NOMO-1 treated with DMSO at 0.1 percent for 48 hours (cell line): ENCODE data around the gene SGCA.

Source experiments
- DNase-seq: peaks from one replicate; lab custom pipeline; 2025; ENCODE audit not compliant: unreplicated experiment; lab: John Stamatoyannopoulos, UW

The SGCA gene

GRCh38 chr17:50149091-50149416 is 16.8 kb upstream of the SGCA start:
- DNase-seq: no peak

- DNase-seq: peak; percentile 37
Observed at GRCh38 chr17:50149417-50150353, 16.1 kb upstream of the SGCA start.

- no peak for DNase-seq
Observed at GRCh38 chr17:50150354-50151040, 15.3 kb upstream of the SGCA start, which contains the start of gene PPP1R9B. Gene PPP1R9B (minus strand): TSS chr17:50150677. CDS start chr17:50150513, 164 bp downstream.

GRCh38 chr17:50151041-50151936 is 14.5 kb upstream of the SGCA start:
- peak; percentile 91 for DNase-seq

GRCh38 chr17:50151937-50152547 is 13.8 kb upstream of the SGCA start:
- peak; percentile 67 for DNase-seq

- no peak for DNase-seq
Observed at GRCh38 chr17:50152736-50153135, 13.1 kb upstream of the SGCA start.

- DNase-seq: no peak
Observed at GRCh38 chr17:50153650-50154575, 11.9 kb upstream of the SGCA start.

- no peak for DNase-seq
Observed at GRCh38 chr17:50154604-50155003, 11.2 kb upstream of the SGCA start.

GRCh38 chr17:50155115-50155819 is 10.5 kb upstream of the SGCA start:
- peak; percentile 18 for DNase-seq

GRCh38 chr17:50157891-50158290 is 7.9 kb upstream of the SGCA start:
- DNase-seq: no peak

GRCh38 chr17:50161023-50161910 is 4.5 kb upstream of the SGCA start:
- peak; percentile 84 for DNase-seq

GRCh38 chr17:50161911-50162288 is 3.9 kb upstream of the SGCA start:
- no peak for DNase-seq

- DNase-seq: no peak
Observed at GRCh38 chr17:50162466-50163254, 3.1 kb upstream of the SGCA start.

GRCh38 chr17:50163843-50164696 is 1.7 kb upstream of the SGCA start:
- no peak for DNase-seq

GRCh38 chr17:50164697-50164988 is 1.2 kb upstream of the SGCA start:
- DNase-seq: no peak

GRCh38 chr17:50165066-50165465 is 739 bp upstream of the SGCA start:
- DNase-seq: no peak

GRCh38 chr17:50165466-50165865 is 339 bp upstream of the SGCA start:
- DNase-seq: no peak
